ENCODE results near the gene IGF2BP1. TPM values are rescaled to one million over a fixed set of nuclear protein-coding genes. Genes with fewer than 3 reads are reported as not detected.

Gene IGF2BP1
- total RNA-seq, 1 donor from 2014 or later: 260 TPM

- no peak for DNase-seq
- peaks cover 3% of the 10 kb centered on the region for H3K9me3 Mint-ChIP-seq (ENCODE audit: unreplicated experiment)
- H3K36me3 Mint-ChIP-seq (ENCODE audit: unreplicated experiment): no peaks in the 10 kb centered on the region
- no peak overlapping the region for H3K4me3 Mint-ChIP-seq (ENCODE audit: unreplicated experiment)
- H3K27me3 Mint-ChIP-seq (ENCODE audit: unreplicated experiment): peaks cover 2% of the 10 kb centered on the region
- H3K4me1 Mint-ChIP-seq (ENCODE audit: low read depth, unreplicated experiment): no peaks in the 10 kb centered on the region
- H3K27ac Mint-ChIP-seq (ENCODE audit: unreplicated experiment): peak overlapping the region; percentile 0
- no peak for TF ChIP-seq CTCF (IDR thresholded peaks at IDR 0.05; ENCODE audit: partially characterized antibody, unreplicated experiment)
Measured at GRCh38 chr17:48972749-48973097, 24.5 kb upstream of the IGF2BP1 start.

GRCh38 chr17:48973806-48974205 is 23.4 kb upstream of the IGF2BP1 start:
- H3K27ac Mint-ChIP-seq (ENCODE audit: unreplicated experiment): no peak overlapping the region
- no peaks in the 10 kb centered on the region for H3K36me3 Mint-ChIP-seq (ENCODE audit: unreplicated experiment)
- no peaks in the 10 kb centered on the region for H3K9me3 Mint-ChIP-seq (ENCODE audit: unreplicated experiment)
- no peak for DNase-seq
- peaks cover 2% of the 10 kb centered on the region for H3K27me3 Mint-ChIP-seq (ENCODE audit: unreplicated experiment)
- TF ChIP-seq CTCF (IDR thresholded peaks at IDR 0.05; ENCODE audit: partially characterized antibody, unreplicated experiment): no peak
- H3K4me1 Mint-ChIP-seq (ENCODE audit: low read depth, unreplicated experiment): no peaks in the 10 kb centered on the region
- no peak overlapping the region for H3K4me3 Mint-ChIP-seq (ENCODE audit: unreplicated experiment)

- Mint-ChIP-seq H3K4me3 (ENCODE audit: unreplicated experiment) (no peak overlapping the region), H3K27ac (ENCODE audit: unreplicated experiment) (no peak overlapping the region), H3K9me3 (ENCODE audit: unreplicated experiment) (no peaks in the 10 kb centered on the region), H3K27me3 (ENCODE audit: unreplicated experiment) (no peaks in the 10 kb centered on the region), H3K4me1 (ENCODE audit: low read depth, unreplicated experiment) (no peaks in the 10 kb centered on the region), H3K36me3 (ENCODE audit: unreplicated experiment) (no peaks in the 10 kb centered on the region)
- no peak for DNase-seq
- TF ChIP-seq CTCF (IDR thresholded peaks at IDR 0.05; ENCODE audit: partially characterized antibody, unreplicated experiment): no peak
Measured at GRCh38 chr17:48981927-48982539, 15.2 kb upstream of the IGF2BP1 start.

- Mint-ChIP-seq H3K9me3 (ENCODE audit: unreplicated experiment) (no peaks in the 10 kb centered on the region), H3K4me1 (ENCODE audit: low read depth, unreplicated experiment) (peaks cover 7% of the 10 kb centered on the region), H3K36me3 (ENCODE audit: unreplicated experiment) (no peaks in the 10 kb centered on the region), H3K27me3 (ENCODE audit: unreplicated experiment) (no peaks in the 10 kb centered on the region), H3K27ac (ENCODE audit: unreplicated experiment) (no peak overlapping the region), H3K4me3 (ENCODE audit: unreplicated experiment) (no peak overlapping the region)
- TF ChIP-seq CTCF (IDR thresholded peaks at IDR 0.05; ENCODE audit: partially characterized antibody, unreplicated experiment): no peak
- DNase-seq: no peak
Measured at GRCh38 chr17:48985436-48986245, 11.5 kb upstream of the IGF2BP1 start.

- Mint-ChIP-seq H3K27ac (ENCODE audit: unreplicated experiment) (no peak overlapping the region), H3K27me3 (ENCODE audit: unreplicated experiment) (peaks cover 1% of the 10 kb centered on the region), H3K4me1 (ENCODE audit: low read depth, unreplicated experiment) (peaks cover 23% of the 10 kb centered on the region), H3K9me3 (ENCODE audit: unreplicated experiment) (no peaks in the 10 kb centered on the region), H3K36me3 (ENCODE audit: unreplicated experiment) (no peaks in the 10 kb centered on the region), H3K4me3 (ENCODE audit: unreplicated experiment) (no peak overlapping the region)
- no peak for TF ChIP-seq CTCF (IDR thresholded peaks at IDR 0.05; ENCODE audit: partially characterized antibody, unreplicated experiment)
- no peak for DNase-seq
Measured at GRCh38 chr17:48989100-48989499, 8.1 kb upstream of the IGF2BP1 start.
